HepG2 (cell line): ENCODE measurements around the gene C1QC.

Source experiments
- CREB1 ChIP-seq, 2 experiments: fragments of 450-650 bp in 1 of 2; IDR thresholded peaks; 2 replicates each; pipeline ENCODE4 v1.6.1; 2016 to 2017; ENCODE audit warnings: control low read depth in 1 of 2, mild to moderate bottlenecking in 1 of 2, missing compliant biosample characterization in 1 of 2, missing genetic modification characterization in 1 of 2
- GABPA ChIP-seq, 2 experiments: IDR thresholded peaks; 2 replicates each; pipeline ENCODE4 v1.6.1; 2011 to 2016; ENCODE audit warnings: low read depth in 2 of 2, low read length in 1 of 2, missing biosample characterization in 1 of 2, missing genetic modification characterization in 1 of 2
- MED8 ChIP-seq: sonication (generic); formaldehyde crosslinking; IDR thresholded peaks from 2 replicates; pipeline ENCODE4 v1.8.1; 2023; ENCODE audit warnings: mild to moderate bottlenecking, missing genetic modification reagents; ENCODE audit not compliant: insufficient replicate concordance
- SIN3B ChIP-seq: fragments of 150-350 bp; IDR thresholded peaks from 2 replicates; pipeline ENCODE4 v1.6.1; 2014; ENCODE audit warnings: low read length
- TBP ChIP-seq: sonication (generic); formaldehyde crosslinking; IDR thresholded peaks from 2 replicates; pipeline ENCODE4 v1.5.0; 2020; ENCODE audit warnings: missing genetic modification reagents
- ZNF354B ChIP-seq: sonication (generic); formaldehyde crosslinking; IDR thresholded peaks from 2 replicates; pipeline ENCODE4 v1.8.0; 2022; ENCODE audit warnings: mild to moderate bottlenecking, missing genetic modification reagents
- TF ChIP-seq, protein P1 (sequence below): sonication (generic); formaldehyde crosslinking; IDR thresholded peaks from 2 replicates; pipeline ENCODE4 v1.5.0; 2020; ENCODE audit warnings: mild to moderate bottlenecking, missing genetic modification reagents, moderate library complexity

- TF ChIP-seq CREB1 (IDR thresholded peaks at IDR 0.05) (no peak), CREB1 (CRISPR knock-in tag; IDR thresholded peaks at IDR 0.05) (no peak), ZNF354B (no peak), TBP (CRISPR knock-in tag) (no peak), SIN3B (no peak), GABPA (IDR thresholded peaks at IDR 0.05; ENCODE audit: low read depth, low read length) (no peak), GABPA (CRISPR knock-in tag; IDR thresholded peaks at IDR 0.05; ENCODE audit: low read depth) (no peak), MED8 (no peak)
- TF ChIP-seq, protein P1, sequence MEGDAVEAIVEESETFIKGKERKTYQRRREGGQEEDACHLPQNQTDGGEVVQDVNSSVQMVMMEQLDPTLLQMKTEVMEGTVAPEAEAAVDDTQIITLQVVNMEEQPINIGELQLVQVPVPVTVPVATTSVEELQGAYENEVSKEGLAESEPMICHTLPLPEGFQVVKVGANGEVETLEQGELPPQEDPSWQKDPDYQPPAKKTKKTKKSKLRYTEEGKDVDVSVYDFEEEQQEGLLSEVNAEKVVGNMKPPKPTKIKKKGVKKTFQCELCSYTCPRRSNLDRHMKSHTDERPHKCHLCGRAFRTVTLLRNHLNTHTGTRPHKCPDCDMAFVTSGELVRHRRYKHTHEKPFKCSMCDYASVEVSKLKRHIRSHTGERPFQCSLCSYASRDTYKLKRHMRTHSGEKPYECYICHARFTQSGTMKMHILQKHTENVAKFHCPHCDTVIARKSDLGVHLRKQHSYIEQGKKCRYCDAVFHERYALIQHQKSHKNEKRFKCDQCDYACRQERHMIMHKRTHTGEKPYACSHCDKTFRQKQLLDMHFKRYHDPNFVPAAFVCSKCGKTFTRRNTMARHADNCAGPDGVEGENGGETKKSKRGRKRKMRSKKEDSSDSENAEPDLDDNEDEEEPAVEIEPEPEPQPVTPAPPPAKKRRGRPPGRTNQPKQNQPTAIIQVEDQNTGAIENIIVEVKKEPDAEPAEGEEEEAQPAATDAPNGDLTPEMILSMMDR (CRISPR knock-in tag): no peak
Measured at GRCh38 chr1:22643381-22643780, at the start of gene C1QC.
